HL-60 (cell line): ENCODE measurements around the gene VAMP2.

Source experiments
- GABPA ChIP-seq: IDR thresholded peaks from 2 replicates; pipeline ENCODE4 v1.6.1; 2012; ENCODE audit warnings: low read depth
- POLR2AphosphoS5 ChIP-seq: IDR thresholded peaks from 2 replicates; pipeline ENCODE4 v1.6.1; 2012; ENCODE audit warnings: low read depth
- SPI1 ChIP-seq: IDR thresholded peaks from 2 replicates; pipeline ENCODE4 v1.6.1; 2012; ENCODE audit warnings: low read depth, mild to moderate bottlenecking, borderline replicate concordance
- TF ChIP-seq, protein P1 (sequence below): IDR thresholded peaks from one replicate; pipeline ENCODE4 v1.5.1; 2011; ENCODE audit warnings: low read length, control low read depth, inconsistent platforms; ENCODE audit not compliant: insufficient read depth
- TF ChIP-seq, protein P2 (sequence below): IDR thresholded peaks from 2 replicates; pipeline ENCODE4 v1.6.1; 2012; ENCODE audit warnings: low read depth; ENCODE audit not compliant: insufficient replicate concordance

DNA sequence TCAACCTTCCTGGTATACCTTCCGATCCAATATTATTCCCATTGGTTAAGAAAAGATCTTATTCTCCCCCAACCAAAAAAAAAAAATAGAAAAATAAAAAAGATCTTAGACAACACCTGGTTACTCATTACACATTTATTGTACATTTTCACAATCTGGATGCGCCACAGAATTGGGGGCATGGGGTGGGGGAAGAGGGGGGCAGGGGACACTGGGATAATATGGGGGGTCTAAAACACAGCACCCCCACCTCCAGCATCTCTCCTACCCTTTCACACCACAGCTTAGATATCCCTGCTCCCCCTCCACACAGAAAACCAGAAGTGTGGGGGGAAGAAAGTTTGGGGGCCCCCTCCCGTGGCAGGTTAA lies 3.7 kb downstream of the VAMP2 start:
- TF ChIP-seq POLR2AphosphoS5 (no peak), GABPA (no peak), SPI1 (no peak)
- TF ChIP-seq, protein P1, sequence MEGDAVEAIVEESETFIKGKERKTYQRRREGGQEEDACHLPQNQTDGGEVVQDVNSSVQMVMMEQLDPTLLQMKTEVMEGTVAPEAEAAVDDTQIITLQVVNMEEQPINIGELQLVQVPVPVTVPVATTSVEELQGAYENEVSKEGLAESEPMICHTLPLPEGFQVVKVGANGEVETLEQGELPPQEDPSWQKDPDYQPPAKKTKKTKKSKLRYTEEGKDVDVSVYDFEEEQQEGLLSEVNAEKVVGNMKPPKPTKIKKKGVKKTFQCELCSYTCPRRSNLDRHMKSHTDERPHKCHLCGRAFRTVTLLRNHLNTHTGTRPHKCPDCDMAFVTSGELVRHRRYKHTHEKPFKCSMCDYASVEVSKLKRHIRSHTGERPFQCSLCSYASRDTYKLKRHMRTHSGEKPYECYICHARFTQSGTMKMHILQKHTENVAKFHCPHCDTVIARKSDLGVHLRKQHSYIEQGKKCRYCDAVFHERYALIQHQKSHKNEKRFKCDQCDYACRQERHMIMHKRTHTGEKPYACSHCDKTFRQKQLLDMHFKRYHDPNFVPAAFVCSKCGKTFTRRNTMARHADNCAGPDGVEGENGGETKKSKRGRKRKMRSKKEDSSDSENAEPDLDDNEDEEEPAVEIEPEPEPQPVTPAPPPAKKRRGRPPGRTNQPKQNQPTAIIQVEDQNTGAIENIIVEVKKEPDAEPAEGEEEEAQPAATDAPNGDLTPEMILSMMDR, result no peak
- TF ChIP-seq, protein P2, sequence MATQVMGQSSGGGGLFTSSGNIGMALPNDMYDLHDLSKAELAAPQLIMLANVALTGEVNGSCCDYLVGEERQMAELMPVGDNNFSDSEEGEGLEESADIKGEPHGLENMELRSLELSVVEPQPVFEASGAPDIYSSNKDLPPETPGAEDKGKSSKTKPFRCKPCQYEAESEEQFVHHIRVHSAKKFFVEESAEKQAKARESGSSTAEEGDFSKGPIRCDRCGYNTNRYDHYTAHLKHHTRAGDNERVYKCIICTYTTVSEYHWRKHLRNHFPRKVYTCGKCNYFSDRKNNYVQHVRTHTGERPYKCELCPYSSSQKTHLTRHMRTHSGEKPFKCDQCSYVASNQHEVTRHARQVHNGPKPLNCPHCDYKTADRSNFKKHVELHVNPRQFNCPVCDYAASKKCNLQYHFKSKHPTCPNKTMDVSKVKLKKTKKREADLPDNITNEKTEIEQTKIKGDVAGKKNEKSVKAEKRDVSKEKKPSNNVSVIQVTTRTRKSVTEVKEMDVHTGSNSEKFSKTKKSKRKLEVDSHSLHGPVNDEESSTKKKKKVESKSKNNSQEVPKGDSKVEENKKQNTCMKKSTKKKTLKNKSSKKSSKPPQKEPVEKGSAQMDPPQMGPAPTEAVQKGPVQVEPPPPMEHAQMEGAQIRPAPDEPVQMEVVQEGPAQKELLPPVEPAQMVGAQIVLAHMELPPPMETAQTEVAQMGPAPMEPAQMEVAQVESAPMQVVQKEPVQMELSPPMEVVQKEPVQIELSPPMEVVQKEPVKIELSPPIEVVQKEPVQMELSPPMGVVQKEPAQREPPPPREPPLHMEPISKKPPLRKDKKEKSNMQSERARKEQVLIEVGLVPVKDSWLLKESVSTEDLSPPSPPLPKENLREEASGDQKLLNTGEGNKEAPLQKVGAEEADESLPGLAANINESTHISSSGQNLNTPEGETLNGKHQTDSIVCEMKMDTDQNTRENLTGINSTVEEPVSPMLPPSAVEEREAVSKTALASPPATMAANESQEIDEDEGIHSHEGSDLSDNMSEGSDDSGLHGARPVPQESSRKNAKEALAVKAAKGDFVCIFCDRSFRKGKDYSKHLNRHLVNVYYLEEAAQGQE, result no peak
